Upper lobe of right lung (tissue), 1 donor: ENCODE data around the gene ABRACL. TPM values are rescaled to one million over a fixed set of nuclear protein-coding genes. Genes with fewer than 3 reads are reported as not detected.
"Not testable (repeated sequence)": the region's sequence is repeated elsewhere in the genome, so short reads cannot be mapped to it uniquely, and the experiment has no call there.

ENCODE experiments used
- ATAC-seq: fragments of 200-7000 bp; cut with Tn5 transposase; one replicate; pipeline ENCODE4 v1.9.1; 2020; ENCODE audit warnings: mild to moderate bottlenecking, moderate library complexity
- DNase-seq: peaks from one replicate; pipeline ENCODE4 v3.0.0-alpha.2; 2020
- H3K27ac ChIP-seq: fragments of 200-600 bp; one replicate; pipeline ENCODE4 v1.8.0; 2022
- H3K27me3 ChIP-seq: fragments of 200-600 bp; one replicate; pipeline ENCODE4 v1.8.0; 2022; ENCODE audit warnings: mild to moderate bottlenecking
- H3K36me3 ChIP-seq: fragments of 200-600 bp; one replicate; pipeline ENCODE4 v1.8.0; 2022
- H3K4me1 ChIP-seq: fragments of 200-600 bp; one replicate; pipeline ENCODE4 v1.8.0; 2022
- H3K4me3 ChIP-seq: fragments of 200-600 bp; one replicate; pipeline ENCODE4 v1.8.0; 2022; ENCODE audit warnings: mild to moderate bottlenecking
- H3K9me3 ChIP-seq: fragments of 200-600 bp; one replicate; pipeline ENCODE4 v1.8.0; 2022
- CTCF ChIP-seq: fragments of 200-600 bp; IDR thresholded peaks from one replicate; pipeline ENCODE4 v1.8.0; 2022; ENCODE audit warnings: antibody characterized with exemption
- intact Hi-C: fragments of 100-400 bp; cut with DNase I; formaldehyde crosslinking; loops from one replicate; pipeline ENCODE4 v1.11.0; 2022
- total RNA-seq: library from RNA; stranded (reverse); fragmentation: NEBNext Ultra II Directional; extraction: Animal tissue kit (Norgen Biotek cat#: 25700); gene quantifications from one replicate; pipeline ENCODE4 v1.2.1, GENCODE V29; 2021
- donor health status: DM: no; HTN: yes; CAD: no; lungs with severe emphysema.

Gene ABRACL
- total RNA-seq, 1 donor from 2014 or later = 32.0 TPM

DNA sequence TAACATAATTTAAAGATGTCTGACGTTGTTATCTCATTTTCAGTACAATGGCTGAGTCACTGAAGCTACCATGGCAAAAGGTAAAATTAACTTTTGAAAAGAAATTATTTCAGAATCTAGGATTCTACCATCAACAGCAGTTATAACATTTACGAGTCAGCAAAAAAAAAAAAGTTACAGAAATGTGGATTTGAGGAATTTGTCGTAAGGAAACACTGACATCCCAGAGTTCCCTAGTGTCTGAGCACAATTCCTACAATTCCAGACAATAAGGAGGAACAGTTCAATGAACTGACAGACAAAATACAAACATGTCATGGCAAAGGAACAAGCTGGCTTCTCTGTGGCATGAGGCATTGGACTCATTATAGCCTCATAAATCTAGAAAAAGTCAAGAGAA, 19.1 kb downstream of the ABRACL start:
- no peaks in the 10 kb centered on the region for H3K9me3 ChIP-seq
- no peak overlapping the region for H3K27ac ChIP-seq
- intact Hi-C loops = no loop called here
- H3K27me3 ChIP-seq = no peaks in the 10 kb centered on the region
- DNase-seq (no peak), ATAC-seq (no peak)
- no peaks in the 10 kb centered on the region for H3K36me3 ChIP-seq
- H3K4me3 ChIP-seq = no peak overlapping the region
- TF ChIP-seq CTCF = no peak
- no peaks in the 10 kb centered on the region for H3K4me1 ChIP-seq

DNA sequence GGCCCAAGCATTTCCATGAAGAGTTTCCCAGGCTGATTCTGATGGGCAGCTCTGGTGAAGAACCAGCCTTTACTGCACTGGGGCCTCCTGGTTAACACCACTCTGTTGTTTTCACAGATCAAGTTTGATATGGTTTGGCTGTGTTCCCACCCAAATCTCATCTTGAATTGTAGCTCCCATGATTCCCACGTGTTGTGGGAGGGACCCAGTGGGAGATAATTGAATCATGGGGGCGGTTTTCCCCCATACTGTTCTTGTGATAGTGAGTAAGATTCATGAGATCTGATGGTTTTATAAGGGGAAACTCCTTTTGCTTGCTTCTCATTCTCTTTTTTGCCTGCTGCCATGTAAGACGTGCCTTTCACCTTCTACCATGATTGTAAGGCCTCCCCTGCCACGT, 20.4 kb downstream of the ABRACL start:
- H3K36me3 ChIP-seq, intact Hi-C loops: not testable (repeated sequence)

DNA sequence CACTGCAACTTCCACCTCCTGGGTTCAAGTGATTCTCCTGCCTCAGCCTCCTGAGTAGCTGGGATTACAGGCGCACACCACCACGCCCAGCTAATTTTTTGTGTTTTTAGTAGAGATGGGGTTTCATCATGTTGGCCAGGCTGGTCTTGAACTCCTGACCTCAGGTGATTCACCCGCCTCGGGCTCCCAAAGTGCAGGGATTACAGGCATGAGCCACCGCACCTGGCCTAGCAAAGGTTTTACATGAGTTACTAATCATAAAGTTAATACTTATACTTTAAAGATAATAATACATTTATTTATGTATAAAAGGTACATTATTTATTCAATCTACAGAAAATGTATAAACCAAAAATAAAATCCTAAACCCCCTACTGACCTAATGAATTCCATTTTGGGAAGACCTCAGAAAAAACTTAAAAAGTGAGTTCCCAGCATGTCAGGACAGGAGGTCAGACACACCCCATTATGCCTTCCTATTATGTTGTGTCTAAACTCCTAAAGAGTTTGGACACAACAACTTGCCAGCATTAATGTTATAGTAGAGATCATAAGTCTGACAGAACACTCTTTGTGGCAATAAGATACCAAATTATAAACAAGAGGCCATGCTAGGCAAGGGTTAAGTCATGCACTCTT, 21.7 kb downstream of the ABRACL start:
- H3K36me3 ChIP-seq, DNase-seq, ATAC-seq, H3K4me1 ChIP-seq, H3K9me3 ChIP-seq, H3K27me3 ChIP-seq, H3K4me3 ChIP-seq, intact Hi-C loops, H3K27ac ChIP-seq: not testable (repeated sequence)

More for the DNA sequence above, 20.4 kb downstream of the ABRACL start:
- H3K4me1 ChIP-seq, H3K27ac ChIP-seq, H3K9me3 ChIP-seq, H3K4me3 ChIP-seq, ATAC-seq, H3K27me3 ChIP-seq, DNase-seq: not testable (repeated sequence)

DNA sequence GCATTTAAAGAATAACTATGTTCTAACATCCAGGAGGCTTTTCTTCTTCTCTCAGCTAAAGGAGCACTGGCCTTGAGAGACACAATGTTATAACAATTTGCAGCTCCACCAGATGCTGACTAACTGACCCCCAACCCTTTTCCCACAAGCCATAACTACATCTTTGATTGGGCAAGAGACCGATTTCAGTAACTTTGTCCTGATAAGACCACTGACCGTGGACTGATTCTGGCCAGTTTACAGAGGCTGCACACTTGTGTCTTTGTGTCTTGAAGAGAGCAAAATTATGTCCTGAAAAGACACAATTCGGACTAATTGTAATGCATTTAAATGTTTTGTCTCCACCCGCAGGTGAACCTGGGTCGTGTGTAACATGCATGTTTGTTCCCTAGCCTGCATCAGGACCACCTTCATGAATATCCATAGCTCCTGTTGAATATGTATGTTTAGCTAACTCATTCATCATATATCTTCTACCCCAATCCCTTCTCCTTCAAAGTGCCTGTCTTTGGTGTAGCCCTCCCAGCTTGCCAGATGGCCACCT, 22.3 kb downstream of the ABRACL start:
- intact Hi-C loops = no loop called here
- no peak overlapping the region for H3K4me3 ChIP-seq
- no peak overlapping the region for H3K27ac ChIP-seq
- H3K36me3 ChIP-seq = no peaks in the 10 kb centered on the region
- ATAC-seq (no peak), DNase-seq (no peak)
- no peaks in the 10 kb centered on the region for H3K27me3 ChIP-seq
- no peaks in the 10 kb centered on the region for H3K9me3 ChIP-seq
- no peaks in the 10 kb centered on the region for H3K4me1 ChIP-seq
- no peak for TF ChIP-seq CTCF

GRCh38 chr6:139051396-139052060, 23.0 kb downstream of the ABRACL start:
- Histone ChIP-seq H3K36me3 (no peaks in the 10 kb centered on the region), H3K27ac (no peak overlapping the region), H3K9me3 (no peaks in the 10 kb centered on the region), H3K27me3 (no peaks in the 10 kb centered on the region), H3K4me3 (no peak overlapping the region), H3K4me1 (no peaks in the 10 kb centered on the region)
- ATAC-seq = no peak
- no peak for TF ChIP-seq CTCF
- intact Hi-C loops = no loop called here
- no peak for DNase-seq

DNA sequence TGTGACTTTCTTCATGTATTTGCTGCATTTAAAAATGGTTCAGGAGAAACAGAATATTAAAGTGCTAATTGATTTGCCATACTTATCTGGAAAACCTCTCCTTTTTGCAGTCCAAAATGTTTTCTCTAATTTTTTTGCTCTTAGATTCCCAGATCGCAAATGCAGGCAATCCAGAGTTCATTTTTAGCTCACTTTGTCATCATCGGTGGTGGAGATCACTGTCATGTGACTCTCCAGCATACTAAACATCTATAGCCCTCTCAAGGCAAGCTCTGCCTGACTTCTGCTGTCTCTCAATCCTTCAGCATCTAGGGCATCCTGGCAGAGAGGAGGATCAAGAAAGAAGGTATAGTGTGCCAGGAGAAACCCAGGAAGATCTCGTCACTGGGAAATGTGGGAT, 24.8 kb downstream of the ABRACL start:
- DNase-seq (no peak), ATAC-seq (no peak)
- Histone ChIP-seq H3K9me3 (no peaks in the 10 kb centered on the region), H3K27ac (no peak overlapping the region), H3K36me3 (no peaks in the 10 kb centered on the region), H3K4me1 (no peaks in the 10 kb centered on the region), H3K4me3 (no peak overlapping the region), H3K27me3 (no peaks in the 10 kb centered on the region)
- intact Hi-C loops = no loop called here
- TF ChIP-seq CTCF = no peak
